GM18520 (cell line): ENCODE data around the gene CALN1.
"Not testable (repeated sequence)": the region's sequence is repeated elsewhere in the genome, so short reads cannot be mapped to it uniquely, and the experiment has no call there.

Experiments used
- ATAC-seq: cut with Tn5 transposase; IDR thresholded peaks from one replicate; pipeline ENCODE4 v1.9.1; 2021; ENCODE audit not compliant: unreplicated experiment

CALN1 gene

DNA sequence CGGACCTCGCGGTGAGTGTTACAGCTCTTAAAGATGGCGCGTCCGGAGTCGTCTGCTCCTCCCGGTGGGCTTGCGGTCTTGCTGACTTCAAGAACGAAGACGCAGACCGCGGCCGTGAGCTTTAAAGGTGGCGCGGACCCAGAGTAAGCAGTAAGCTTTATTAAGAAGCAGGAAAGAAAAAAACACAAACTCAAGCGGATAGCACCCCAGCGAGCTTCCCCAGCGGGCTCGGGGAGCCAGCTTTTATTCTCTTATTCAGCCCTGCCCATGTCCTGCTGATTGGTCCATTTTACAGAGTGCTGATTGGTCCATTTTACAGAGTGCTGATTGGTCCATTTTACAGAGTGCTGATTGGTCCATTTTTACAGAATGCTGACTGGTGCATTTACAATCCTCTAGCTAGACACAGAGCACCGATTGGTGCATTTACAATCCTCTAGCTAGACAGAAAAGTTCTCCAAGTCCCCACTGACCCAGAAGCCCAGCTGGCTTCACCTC lies at the start of gene CALN1:
Gene CALN1 (minus strand): TSS at position 218 of the 498 bp plus-strand sequence.
- not testable (repeated sequence) for ATAC-seq

- ATAC-seq, result no peak
Observed at GRCh38 chr7:72453471-72453870, 41.3 kb upstream of the CALN1 start.

- no peak for ATAC-seq
Observed at GRCh38 chr7:72447465-72448204, 35.5 kb upstream of the CALN1 start.

DNA sequence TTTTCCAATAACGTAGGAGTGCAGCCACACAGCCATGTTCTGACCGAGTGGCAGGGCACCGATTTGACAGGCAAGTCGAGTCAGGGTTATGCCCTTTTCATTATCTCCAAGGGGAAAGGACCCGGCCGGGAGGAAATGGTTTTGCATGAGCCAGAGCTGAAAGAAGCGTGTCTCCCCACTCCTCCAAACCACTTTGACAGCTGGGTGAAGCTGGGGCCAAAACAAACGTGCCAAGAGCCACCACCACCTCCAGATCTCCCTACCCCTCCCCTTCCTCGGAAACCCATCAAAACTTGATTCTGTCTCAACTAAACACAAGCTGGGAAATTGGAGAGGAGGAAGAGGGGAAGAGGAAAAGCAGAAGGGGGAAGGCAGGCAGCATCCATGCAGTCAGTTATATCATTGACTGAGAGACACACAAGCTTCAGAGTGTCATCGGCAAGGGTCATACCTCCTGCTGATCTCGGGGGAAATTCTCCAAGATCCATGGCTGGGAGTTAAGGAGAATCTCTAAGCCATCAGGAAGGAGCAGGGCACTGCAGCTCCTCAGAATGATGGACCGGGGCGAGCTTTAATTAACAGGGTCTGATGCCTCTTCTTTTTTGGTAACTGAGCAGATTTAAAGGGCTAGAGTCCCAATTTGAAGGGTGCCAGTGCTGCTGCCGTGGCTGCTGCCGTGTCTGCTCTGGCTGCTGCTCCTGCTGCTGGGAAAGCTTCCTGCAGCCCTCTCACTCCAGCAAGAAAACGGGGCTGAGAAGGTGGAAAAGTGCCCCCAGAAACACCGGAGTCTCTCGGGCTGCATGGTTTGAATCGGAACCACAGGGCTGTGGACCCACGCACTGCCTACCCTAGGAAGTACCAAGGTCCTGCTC lies 34.7 kb upstream of the CALN1 start:
- ATAC-seq, result no peak

- no peak for ATAC-seq
Observed at GRCh38 chr7:72446131-72446530, 34.0 kb upstream of the CALN1 start.

DNA sequence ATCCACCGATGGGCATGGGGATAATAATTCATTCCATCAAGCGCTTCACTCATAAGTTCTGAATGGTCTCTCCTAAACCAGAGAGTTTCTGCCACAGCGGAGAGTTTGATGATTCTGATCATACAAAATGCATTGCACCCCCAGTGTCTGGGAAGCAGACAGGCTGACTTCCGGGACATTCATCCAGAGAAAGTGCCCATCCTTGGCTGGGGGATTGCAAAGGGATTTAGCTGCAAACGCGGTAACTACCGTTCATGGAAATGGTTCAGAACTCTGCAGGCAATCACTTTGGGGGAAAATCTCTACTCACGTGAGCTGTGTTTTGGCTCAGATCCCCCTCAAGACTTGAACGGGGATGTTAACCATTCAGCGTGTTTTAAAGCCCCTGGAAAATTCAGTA lies 33.4 kb upstream of the CALN1 start:
- no peak for ATAC-seq

DNA sequence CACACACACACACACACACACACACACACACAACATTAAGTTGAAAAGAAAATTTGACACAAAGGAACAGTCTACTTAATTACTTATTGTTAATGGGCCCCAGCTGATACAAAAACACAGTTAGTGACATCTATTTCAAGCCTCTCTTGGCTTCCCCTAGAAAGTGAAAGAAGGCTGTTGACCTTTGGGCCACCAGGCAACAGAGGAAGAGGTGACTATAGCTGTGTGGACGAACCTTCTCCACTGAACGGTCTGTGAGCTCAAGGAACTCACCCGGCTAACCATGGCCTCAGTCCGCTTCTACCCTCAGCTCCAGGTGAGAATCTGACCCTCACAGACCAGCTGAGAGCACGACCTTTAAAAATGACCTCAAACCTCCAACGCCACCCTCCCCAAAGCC lies 32.9 kb upstream of the CALN1 start:
- no peak for ATAC-seq

DNA sequence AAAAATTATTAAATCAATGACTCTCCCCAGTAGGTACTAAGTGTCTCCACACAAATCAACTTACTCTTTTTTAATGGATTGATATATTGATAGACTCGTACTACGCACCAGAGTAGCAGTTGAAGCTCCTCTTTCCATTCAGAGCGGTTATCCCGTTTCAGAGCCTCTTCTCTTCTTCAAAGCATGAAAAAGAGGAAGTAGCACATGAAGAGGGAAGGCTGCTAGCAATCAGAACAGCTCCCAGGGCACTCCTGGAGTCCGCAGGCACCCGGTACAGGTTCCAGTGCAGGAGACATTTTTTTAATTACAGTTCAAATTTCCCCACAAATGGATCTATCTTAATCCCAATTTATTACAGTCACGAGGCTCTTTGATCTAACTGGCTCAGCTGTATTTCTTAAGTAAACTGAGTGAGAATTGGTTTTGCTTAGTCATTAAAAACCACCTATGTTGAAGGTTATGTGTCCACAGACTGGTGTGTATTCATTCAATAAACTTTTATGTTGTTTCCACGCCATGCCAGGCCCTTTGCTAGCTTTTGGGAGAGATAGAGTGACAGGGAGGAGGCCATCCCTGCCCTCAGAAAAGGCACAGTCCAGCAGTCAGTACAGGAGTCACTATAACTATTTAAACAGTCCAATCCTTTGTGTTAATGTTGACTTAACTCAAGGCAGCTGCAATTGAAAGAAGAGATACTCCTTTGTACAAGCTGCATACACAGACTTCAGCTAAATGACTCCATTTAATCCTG lies 32.1 kb upstream of the CALN1 start:
- ATAC-seq, result no peak

DNA sequence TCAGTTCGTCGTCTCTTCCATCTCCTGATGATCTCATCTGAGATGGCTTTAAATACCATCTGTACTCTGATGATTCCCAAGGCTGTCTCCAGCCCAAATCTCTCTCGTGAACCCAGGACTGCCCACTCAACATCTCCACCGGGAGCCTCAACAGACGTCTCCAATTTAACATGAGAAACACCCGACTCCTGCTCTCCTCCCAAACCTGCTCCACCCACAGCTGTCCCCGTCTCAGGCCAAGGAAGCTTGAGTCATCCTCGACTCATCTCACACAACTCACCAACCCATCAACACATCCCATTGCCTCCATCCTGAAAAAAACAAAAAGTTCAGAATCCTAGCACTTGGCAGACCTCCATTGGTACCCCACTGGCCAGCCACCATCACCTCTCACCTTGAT lies 29.7 kb upstream of the CALN1 start:
- no peak for ATAC-seq

DNA sequence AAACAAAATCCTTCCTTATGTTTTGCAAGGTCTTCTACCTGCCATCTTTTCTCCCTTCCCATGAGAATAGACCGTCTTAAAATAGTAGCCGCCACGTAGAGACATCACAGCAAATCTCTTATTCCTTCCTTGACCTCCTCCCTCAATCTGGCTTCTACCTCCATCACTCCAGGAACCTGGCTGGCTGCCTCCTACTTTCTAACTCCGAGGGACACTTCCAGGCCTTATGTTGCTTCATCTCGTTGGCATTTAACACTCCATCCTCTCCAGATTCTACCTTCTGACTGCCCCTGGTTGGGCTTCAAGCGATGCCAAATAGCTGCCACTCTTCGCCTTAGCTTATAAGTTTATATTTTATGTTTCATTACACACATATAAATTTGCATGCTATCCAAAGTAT lies 26.4 kb upstream of the CALN1 start:
- no peak for ATAC-seq

DNA sequence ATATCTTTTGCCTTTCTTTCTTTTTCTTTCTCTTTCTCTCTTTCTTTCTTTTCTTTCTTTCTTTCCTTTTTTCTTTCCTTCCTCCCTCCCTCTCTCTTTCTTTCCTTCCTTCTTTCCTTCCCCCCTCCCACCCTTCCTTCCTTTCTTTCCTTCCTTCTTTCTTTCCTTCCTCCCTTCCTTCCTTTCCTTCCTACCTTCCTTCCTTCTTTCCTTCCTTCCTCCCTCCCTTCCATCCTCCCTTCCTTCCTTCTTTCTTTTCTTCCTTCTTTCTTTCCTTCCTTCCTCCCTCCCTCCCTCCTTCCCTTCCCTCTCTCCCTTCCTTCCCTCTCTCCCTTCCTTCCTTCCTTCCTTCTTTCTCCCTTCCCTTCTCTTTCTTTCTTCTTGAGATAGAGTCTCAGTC lies 25.5 kb upstream of the CALN1 start:
- no peak for ATAC-seq

GRCh38 chr7:72437061-72437585 lies 25.0 kb upstream of the CALN1 start:
- no peak for ATAC-seq

DNA sequence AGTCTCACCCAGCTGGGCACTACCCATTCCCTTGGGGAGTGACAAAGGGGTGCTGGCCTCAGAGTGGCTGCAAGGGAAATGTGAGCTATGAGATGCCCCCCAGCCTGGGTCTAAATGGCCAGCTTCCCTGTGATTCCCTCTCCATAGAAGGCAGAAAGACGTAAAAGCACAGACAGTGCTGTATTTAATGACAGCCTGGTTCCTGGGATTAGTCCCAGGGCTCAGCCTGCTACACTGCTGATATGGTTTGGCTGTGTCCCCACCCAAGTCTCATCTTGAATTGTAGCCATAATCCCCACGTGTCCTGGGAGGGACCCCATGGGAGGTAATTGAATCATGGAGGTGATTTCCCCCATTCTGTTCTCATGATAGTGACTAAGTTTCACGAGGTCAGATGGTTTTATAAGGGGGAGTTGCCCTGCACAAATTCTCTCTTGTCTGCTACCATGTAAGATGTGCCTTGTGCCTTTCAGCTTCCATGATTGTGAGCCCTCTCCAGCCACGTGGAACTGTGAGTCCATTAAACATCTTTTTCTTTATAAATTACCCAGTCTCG lies 23.9 kb upstream of the CALN1 start:
- no peak for ATAC-seq

- ATAC-seq, result no peak
Observed at GRCh38 chr7:72435366-72435765, 23.2 kb upstream of the CALN1 start.

GRCh38 chr7:72430531-72430930 lies 18.4 kb upstream of the CALN1 start:
- no peak for ATAC-seq

GRCh38 chr7:72429316-72429715 lies 17.2 kb upstream of the CALN1 start:
- ATAC-seq, result no peak

DNA sequence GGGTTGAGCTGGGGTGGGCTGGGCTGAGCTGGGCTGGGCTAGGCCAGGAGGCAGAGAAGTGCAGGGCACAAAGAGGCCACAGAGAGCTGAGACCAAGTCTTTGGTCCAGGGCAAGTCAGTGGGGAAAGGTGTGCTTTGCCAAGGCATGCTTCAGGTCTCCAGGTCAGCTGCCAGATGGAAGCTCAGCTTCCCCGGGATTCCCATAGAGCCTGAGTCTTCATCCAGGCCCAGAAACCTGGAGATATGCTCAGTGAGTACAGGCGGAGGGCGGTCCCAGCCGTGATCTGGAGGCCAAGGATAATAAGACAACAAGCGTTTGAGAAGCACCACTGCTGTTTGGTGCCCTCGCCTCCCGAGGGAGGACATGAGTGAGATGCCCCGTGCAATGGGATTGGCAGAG lies 4.7 kb upstream of the CALN1 start:
- no peak for ATAC-seq

- ATAC-seq, result no peak
Observed at GRCh38 chr7:72415586-72415985, 3.4 kb upstream of the CALN1 start.

DNA sequence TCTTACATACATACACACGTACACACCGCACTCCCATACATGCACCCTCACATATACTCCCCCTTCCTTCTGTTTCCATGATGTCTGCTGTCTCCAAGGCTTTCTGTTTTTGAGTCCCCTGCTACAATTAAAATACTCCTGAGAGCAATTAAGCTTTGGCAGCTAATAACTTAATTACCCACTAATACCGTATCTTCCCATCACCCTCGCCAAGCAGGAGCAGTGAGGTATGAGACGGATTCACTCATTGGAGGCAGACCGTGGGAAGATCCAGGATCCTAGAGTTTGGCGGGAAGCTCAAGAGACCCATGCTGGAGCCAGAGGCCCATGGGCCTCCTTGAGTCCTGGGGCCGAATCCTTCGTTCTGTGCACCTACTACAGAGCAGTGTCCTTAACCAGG lies 1.7 kb upstream of the CALN1 start:
- ATAC-seq, result no peak

- ATAC-seq, result no peak
Observed at GRCh38 chr7:72413290-72413689, 1.2 kb upstream of the CALN1 start.

DNA sequence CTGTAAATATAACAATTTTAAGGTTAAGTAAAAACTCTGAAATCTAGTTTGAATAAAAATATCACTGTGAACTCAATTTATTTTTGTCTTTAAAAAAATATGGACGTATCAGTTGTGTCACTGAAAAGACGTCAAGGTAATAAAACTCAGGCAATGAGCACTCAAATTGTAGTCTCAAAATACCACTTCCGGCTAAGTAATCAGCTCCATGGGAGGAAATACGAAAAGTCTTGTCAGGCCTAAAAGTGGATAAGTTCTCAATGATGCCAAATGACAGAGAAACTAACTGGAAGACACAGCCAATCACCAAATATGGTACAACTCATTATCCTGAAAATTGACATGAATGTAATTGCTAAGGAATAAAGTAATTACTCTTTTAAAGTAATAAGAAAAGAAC lies 719 bp downstream of the CALN1 start:
- ATAC-seq, result no peak
